WTC11 (cell line): ENCODE measurements around the gene MAGI2.

Experiments used
- ATF1 ChIP-seq: sonication (generic); formaldehyde crosslinking; IDR thresholded peaks from 2 replicates; pipeline ENCODE4 v1.8.1; 2023; ENCODE audit warnings: mild to moderate bottlenecking, moderate library complexity, missing genetic modification reagents
- MYBL2 ChIP-seq: sonication (generic); formaldehyde crosslinking; IDR thresholded peaks from 2 replicates; pipeline ENCODE4 v1.8.1; 2023; ENCODE audit warnings: mild to moderate bottlenecking, moderate library complexity, missing genetic modification reagents
- TF ChIP-seq, protein P1 (sequence below): fragments of 200-600 bp; IDR thresholded peaks from 2 replicates; pipeline ENCODE4 v1.8.0; 2022; ENCODE audit warnings: antibody characterized with exemption
- TF ChIP-seq, protein P2 (sequence below): sonication (generic); formaldehyde crosslinking; IDR thresholded peaks from 2 replicates; pipeline ENCODE4 v1.8.1; 2022; ENCODE audit warnings: low read depth, mild to moderate bottlenecking, moderate library complexity, missing genetic modification reagents, borderline replicate concordance

DNA sequence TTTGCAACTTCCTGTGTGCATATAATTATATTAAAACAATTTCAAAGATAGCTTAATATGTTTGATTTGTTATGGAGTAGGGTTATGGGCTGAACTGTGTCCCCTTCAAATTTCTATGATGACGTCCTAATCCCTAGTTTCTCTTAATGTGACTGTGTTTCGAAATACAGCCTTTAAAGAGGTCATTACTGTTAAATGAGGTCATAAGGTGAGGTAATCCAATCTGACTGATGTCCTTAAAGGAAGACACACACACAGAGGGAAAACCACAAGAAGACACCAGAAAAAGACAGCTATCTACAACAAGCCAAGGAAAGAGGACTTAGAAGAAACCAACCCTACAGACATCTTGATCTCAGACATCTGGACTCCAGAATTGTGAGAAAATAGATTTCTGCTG, 407.4 kb downstream of the MAGI2 start:
- no peak for TF ChIP-seq MYBL2 (CRISPR knock-in tag)
- TF ChIP-seq, protein P1, sequence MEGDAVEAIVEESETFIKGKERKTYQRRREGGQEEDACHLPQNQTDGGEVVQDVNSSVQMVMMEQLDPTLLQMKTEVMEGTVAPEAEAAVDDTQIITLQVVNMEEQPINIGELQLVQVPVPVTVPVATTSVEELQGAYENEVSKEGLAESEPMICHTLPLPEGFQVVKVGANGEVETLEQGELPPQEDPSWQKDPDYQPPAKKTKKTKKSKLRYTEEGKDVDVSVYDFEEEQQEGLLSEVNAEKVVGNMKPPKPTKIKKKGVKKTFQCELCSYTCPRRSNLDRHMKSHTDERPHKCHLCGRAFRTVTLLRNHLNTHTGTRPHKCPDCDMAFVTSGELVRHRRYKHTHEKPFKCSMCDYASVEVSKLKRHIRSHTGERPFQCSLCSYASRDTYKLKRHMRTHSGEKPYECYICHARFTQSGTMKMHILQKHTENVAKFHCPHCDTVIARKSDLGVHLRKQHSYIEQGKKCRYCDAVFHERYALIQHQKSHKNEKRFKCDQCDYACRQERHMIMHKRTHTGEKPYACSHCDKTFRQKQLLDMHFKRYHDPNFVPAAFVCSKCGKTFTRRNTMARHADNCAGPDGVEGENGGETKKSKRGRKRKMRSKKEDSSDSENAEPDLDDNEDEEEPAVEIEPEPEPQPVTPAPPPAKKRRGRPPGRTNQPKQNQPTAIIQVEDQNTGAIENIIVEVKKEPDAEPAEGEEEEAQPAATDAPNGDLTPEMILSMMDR = no peak
- TF ChIP-seq, protein P2, sequence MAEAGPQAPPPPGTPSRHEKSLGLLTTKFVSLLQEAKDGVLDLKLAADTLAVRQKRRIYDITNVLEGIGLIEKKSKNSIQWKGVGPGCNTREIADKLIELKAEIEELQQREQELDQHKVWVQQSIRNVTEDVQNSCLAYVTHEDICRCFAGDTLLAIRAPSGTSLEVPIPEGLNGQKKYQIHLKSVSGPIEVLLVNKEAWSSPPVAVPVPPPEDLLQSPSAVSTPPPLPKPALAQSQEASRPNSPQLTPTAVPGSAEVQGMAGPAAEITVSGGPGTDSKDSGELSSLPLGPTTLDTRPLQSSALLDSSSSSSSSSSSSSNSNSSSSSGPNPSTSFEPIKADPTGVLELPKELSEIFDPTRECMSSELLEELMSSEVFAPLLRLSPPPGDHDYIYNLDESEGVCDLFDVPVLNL = no peak
- TF ChIP-seq ATF1 = no peak
